ENCODE measurements around the gene LRBA.

Gene LRBA

GRCh38 chr4:150713251-150713650, 301.8 kb downstream of the LRBA start:
- Histone ChIP-seq H2BK120ac (ENCODE audit: low read depth, low read length) (no peak overlapping the region), H4K91ac (ENCODE audit: low read depth, low read length, poor library complexity) (no peak overlapping the region), H3K9me3 (replicated peaks in 1 of 2; ENCODE audit: control insufficient read depth in 2 of 2, insufficient read depth in 1 of 2, low read depth in 1 of 2, low read length in 2 of 2) (no peaks in the 10 kb centered on the region), H3K4me3 (ENCODE audit: low read length in 2 of 2) (no peak overlapping the region), H3K27ac (replicated peaks; ENCODE audit: low read length) (no peak overlapping the region), H2BK15ac (ENCODE audit: low read length) (no peak overlapping the region), H3K18ac (ENCODE audit: low read length) (no peak overlapping the region), H3K9ac (ENCODE audit: low read depth, low read length, poor library complexity) (no peak overlapping the region), H3K36me3 (replicated peaks in 1 of 2; ENCODE audit: control insufficient read depth in 2 of 2, insufficient read depth in 2 of 2, low read length in 2 of 2) (no peaks in the 10 kb centered on the region), H3K23ac (ENCODE audit: low read depth, low read length, poor library complexity) (no peak overlapping the region), H2AFZ (ENCODE audit: low read length) (no peak overlapping the region), H2BK5ac (ENCODE audit: low read length) (no peak overlapping the region), H4K8ac (ENCODE audit: low read depth, low read length) (no peak overlapping the region), H3K79me1 (ENCODE audit: low read depth, low read length) (no peaks in the 10 kb centered on the region), H2BK12ac (ENCODE audit: low read length) (no peak overlapping the region), H3K14ac (ENCODE audit: low read length) (no peak overlapping the region), H3K4me2 (ENCODE audit: insufficient read depth, low read length, poor library complexity, severe bottlenecking) (no peak overlapping the region), H3K27me3 (ENCODE audit: control insufficient read depth in 3 of 3, insufficient read depth in 3 of 3, low read depth in 1 of 3, low read length in 3 of 3) (no peaks in the 10 kb centered on the region), H3K4me1 (ENCODE audit: control insufficient read depth in 2 of 2, insufficient read depth in 1 of 2, low read depth in 1 of 2, low read length in 2 of 2) (no peaks in the 10 kb centered on the region), H3K4ac (ENCODE audit: low read length) (no peak overlapping the region), H2AK5ac (ENCODE audit: low read depth, low read length) (no peak overlapping the region)
- no CpG with 5 or more reads among the region's 2 CpGs for WGBS, 2 donors (ENCODE audit: extremely low coverage in 2 of 2, insufficient read length in 2 of 2, insufficient replicate concordance in 1 of 2)
- DNase-seq (ENCODE audit: low spot score) = no peak

DNA sequence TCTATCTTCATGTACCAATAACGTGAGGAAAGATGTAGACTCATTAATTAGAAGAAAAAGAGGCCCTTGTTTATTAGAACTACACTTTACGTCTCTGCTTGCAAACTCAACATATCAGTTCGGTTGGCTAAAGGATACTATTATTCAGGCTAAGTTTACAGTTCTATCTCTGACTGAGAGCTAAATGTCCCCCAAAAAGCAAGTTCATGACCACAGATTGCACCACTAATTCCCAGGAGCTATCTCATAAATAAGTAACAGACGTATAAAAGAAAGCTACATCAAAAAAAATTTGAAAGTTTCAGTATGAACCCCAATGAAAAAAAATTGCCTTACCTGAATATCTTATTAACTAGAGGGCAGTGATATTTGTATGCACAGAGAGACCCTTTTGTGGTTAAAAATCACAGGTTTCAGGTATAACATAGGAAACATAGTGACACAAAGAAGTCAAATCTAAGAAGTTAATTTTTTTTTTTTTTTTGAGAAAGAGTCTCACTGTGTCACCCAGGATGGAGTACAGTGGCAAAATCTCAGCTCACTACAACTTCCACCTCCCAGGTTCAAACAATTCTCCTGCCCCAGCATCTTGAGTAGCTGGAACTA, 304.2 kb downstream of the LRBA start:
- Histone ChIP-seq H2BK15ac (ENCODE audit: low read length) (no peak overlapping the region), H3K27ac (replicated peaks; ENCODE audit: low read length) (no peak overlapping the region), H2BK5ac (ENCODE audit: low read length) (no peak overlapping the region), H3K9me3 (replicated peaks in 1 of 2; ENCODE audit: control insufficient read depth in 2 of 2, insufficient read depth in 1 of 2, low read depth in 1 of 2, low read length in 2 of 2) (no peaks in the 10 kb centered on the region), H2AFZ (ENCODE audit: low read length) (no peak overlapping the region), H3K4me2 (ENCODE audit: insufficient read depth, low read length, poor library complexity, severe bottlenecking) (no peak overlapping the region), H4K91ac (ENCODE audit: low read depth, low read length, poor library complexity) (no peak overlapping the region), H2AK5ac (ENCODE audit: low read depth, low read length) (no peak overlapping the region), H3K9ac (ENCODE audit: low read depth, low read length, poor library complexity) (no peak overlapping the region), H3K4ac (ENCODE audit: low read length) (no peak overlapping the region), H3K4me1 (ENCODE audit: control insufficient read depth in 2 of 2, insufficient read depth in 1 of 2, low read depth in 1 of 2, low read length in 2 of 2) (no peaks in the 10 kb centered on the region), H3K79me1 (ENCODE audit: low read depth, low read length) (no peaks in the 10 kb centered on the region), H3K36me3 (replicated peaks in 1 of 2; ENCODE audit: control insufficient read depth in 2 of 2, insufficient read depth in 2 of 2, low read length in 2 of 2) (no peaks in the 10 kb centered on the region), H3K4me3 (ENCODE audit: low read length in 2 of 2) (no peak overlapping the region), H2BK12ac (ENCODE audit: low read length) (no peak overlapping the region), H3K23ac (ENCODE audit: low read depth, low read length, poor library complexity) (no peak overlapping the region), H3K18ac (ENCODE audit: low read length) (no peak overlapping the region), H3K14ac (ENCODE audit: low read length) (no peak overlapping the region), H4K8ac (ENCODE audit: low read depth, low read length) (no peak overlapping the region), H2BK120ac (ENCODE audit: low read depth, low read length) (no peak overlapping the region), H3K27me3 (ENCODE audit: control insufficient read depth in 3 of 3, insufficient read depth in 3 of 3, low read depth in 1 of 3, low read length in 3 of 3) (no peaks in the 10 kb centered on the region)
- DNase-seq (ENCODE audit: low spot score) = no peak
- WGBS, 2 donors (ENCODE audit: extremely low coverage in 2 of 2, insufficient read length in 2 of 2, insufficient replicate concordance in 1 of 2) = no CpG with 5 or more reads among the region's 4 CpGs

- H3K9me3 ChIP-seq (replicated peaks in 1 of 2; ENCODE audit: control insufficient read depth in 2 of 2, insufficient read depth in 1 of 2, low read depth in 1 of 2, low read length in 2 of 2) = no peaks in the 10 kb centered on the region
- no peak overlapping the region for H2BK15ac ChIP-seq (ENCODE audit: low read length)
- H3K27me3 ChIP-seq (ENCODE audit: control insufficient read depth in 3 of 3, insufficient read depth in 3 of 3, low read depth in 1 of 3, low read length in 3 of 3) = no peaks in the 10 kb centered on the region
- no peak overlapping the region for H3K9ac ChIP-seq (ENCODE audit: low read depth, low read length, poor library complexity)
- no peaks in the 10 kb centered on the region for H3K36me3 ChIP-seq (replicated peaks in 1 of 2; ENCODE audit: control insufficient read depth in 2 of 2, insufficient read depth in 2 of 2, low read length in 2 of 2)
- no peak overlapping the region for H3K14ac ChIP-seq (ENCODE audit: low read length)
- H3K4me1 ChIP-seq (ENCODE audit: control insufficient read depth in 2 of 2, insufficient read depth in 1 of 2, low read depth in 1 of 2, low read length in 2 of 2) = no peaks in the 10 kb centered on the region
- no peak overlapping the region for H4K91ac ChIP-seq (ENCODE audit: low read depth, low read length, poor library complexity)
- no peak for DNase-seq (ENCODE audit: low spot score)
- no peak overlapping the region for H3K4me3 ChIP-seq (ENCODE audit: low read length in 2 of 2)
- no CpG with 5 or more reads among the region's 1 CpG for WGBS, 2 donors (ENCODE audit: extremely low coverage in 2 of 2, insufficient read length in 2 of 2, insufficient replicate concordance in 1 of 2)
- no peak overlapping the region for H2BK120ac ChIP-seq (ENCODE audit: low read depth, low read length)
- no peak overlapping the region for H2BK12ac ChIP-seq (ENCODE audit: low read length)
- H3K27ac ChIP-seq (replicated peaks; ENCODE audit: low read length) = no peak overlapping the region
- H3K18ac ChIP-seq (ENCODE audit: low read length) = no peak overlapping the region
- no peak overlapping the region for H2AFZ ChIP-seq (ENCODE audit: low read length)
- no peak overlapping the region for H2BK5ac ChIP-seq (ENCODE audit: low read length)
- H3K4ac ChIP-seq (ENCODE audit: low read length) = no peak overlapping the region
- H3K79me1 ChIP-seq (ENCODE audit: low read depth, low read length) = no peaks in the 10 kb centered on the region
- no peak overlapping the region for H2AK5ac ChIP-seq (ENCODE audit: low read depth, low read length)
- no peak overlapping the region for H3K23ac ChIP-seq (ENCODE audit: low read depth, low read length, poor library complexity)
- no peak overlapping the region for H3K4me2 ChIP-seq (ENCODE audit: insufficient read depth, low read length, poor library complexity, severe bottlenecking)
- H4K8ac ChIP-seq (ENCODE audit: low read depth, low read length) = no peak overlapping the region
Observed at GRCh38 chr4:150708004-150708403, 307.1 kb downstream of the LRBA start.

GRCh38 chr4:150699599-150699998, 315.5 kb downstream of the LRBA start:
- peaks cover 0 to 3% of the 10 kb centered on the region in 2 donors for H3K4me1 ChIP-seq (ENCODE audit: control insufficient read depth in 2 of 2, insufficient read depth in 1 of 2, low read depth in 1 of 2, low read length in 2 of 2)
- no peak overlapping the region for H2AFZ ChIP-seq (ENCODE audit: low read length)
- DNase-seq (ENCODE audit: low spot score) = no peak
- H3K18ac ChIP-seq (ENCODE audit: low read length) = no peak overlapping the region
- H2AK5ac ChIP-seq (ENCODE audit: low read depth, low read length) = no peak overlapping the region
- no peak overlapping the region for H3K14ac ChIP-seq (ENCODE audit: low read length)
- no peak overlapping the region for H2BK120ac ChIP-seq (ENCODE audit: low read depth, low read length)
- H4K91ac ChIP-seq (ENCODE audit: low read depth, low read length, poor library complexity) = no peak overlapping the region
- H3K27me3 ChIP-seq (ENCODE audit: control insufficient read depth in 3 of 3, insufficient read depth in 3 of 3, low read depth in 1 of 3, low read length in 3 of 3) = no peaks in the 10 kb centered on the region
- H2BK15ac ChIP-seq (ENCODE audit: low read length) = no peak overlapping the region
- H3K4me3 ChIP-seq (ENCODE audit: low read length in 2 of 2) = no peak overlapping the region
- no peaks in the 10 kb centered on the region for H3K79me1 ChIP-seq (ENCODE audit: low read depth, low read length)
- H3K23ac ChIP-seq (ENCODE audit: low read depth, low read length, poor library complexity) = no peak overlapping the region
- H2BK5ac ChIP-seq (ENCODE audit: low read length) = no peak overlapping the region
- no peaks in the 10 kb centered on the region for H3K9me3 ChIP-seq (replicated peaks in 1 of 2; ENCODE audit: control insufficient read depth in 2 of 2, insufficient read depth in 1 of 2, low read depth in 1 of 2, low read length in 2 of 2)
- H2BK12ac ChIP-seq (ENCODE audit: low read length) = no peak overlapping the region
- H4K8ac ChIP-seq (ENCODE audit: low read depth, low read length) = no peak overlapping the region
- no peak overlapping the region for H3K4ac ChIP-seq (ENCODE audit: low read length)
- no peak overlapping the region for H3K9ac ChIP-seq (ENCODE audit: low read depth, low read length, poor library complexity)
- H3K4me2 ChIP-seq (ENCODE audit: insufficient read depth, low read length, poor library complexity, severe bottlenecking) = no peak overlapping the region
- H3K36me3 ChIP-seq (replicated peaks in 1 of 2; ENCODE audit: control insufficient read depth in 2 of 2, insufficient read depth in 2 of 2, low read length in 2 of 2) = no peaks in the 10 kb centered on the region
- H3K27ac ChIP-seq (replicated peaks; ENCODE audit: low read length) = no peak overlapping the region
